ENCODE measurements around the gene BAHD1.
A peak's percentile ranks its signal among the peaks of the same experiment; 100 is the strongest.

Gene BAHD1

DNA sequence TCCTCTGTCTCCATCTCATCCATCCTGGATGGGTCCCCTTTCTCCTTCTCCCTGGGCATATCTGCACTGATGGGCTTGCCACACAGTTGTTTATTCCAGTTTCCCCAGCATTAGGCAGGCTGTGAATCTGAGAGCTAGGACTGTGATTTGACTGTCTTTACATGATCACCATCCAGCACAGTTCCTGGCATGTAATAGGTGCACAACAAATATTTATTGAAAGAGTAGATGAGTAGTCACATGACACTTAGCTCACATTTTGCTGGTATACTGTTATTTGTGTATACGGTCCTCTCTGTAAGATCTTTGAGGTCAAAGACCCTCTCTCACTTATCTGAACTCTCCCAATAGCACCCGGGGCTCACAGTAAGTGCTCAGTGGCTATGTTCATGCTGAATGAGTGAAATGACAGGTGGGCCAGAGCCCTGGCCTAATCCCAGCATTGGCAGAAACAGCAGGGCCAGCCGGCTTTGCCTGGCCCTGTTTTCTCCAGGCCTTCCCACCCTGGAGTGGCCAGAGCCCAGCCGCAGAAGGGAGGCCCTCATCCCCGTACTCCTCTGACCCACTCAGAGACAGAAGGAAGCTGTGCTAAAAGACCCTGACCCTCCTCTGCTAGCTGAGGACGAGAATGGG is 16.2 kb upstream of the BAHD1 start:
- FAIRE-seq, result no peak

DNA sequence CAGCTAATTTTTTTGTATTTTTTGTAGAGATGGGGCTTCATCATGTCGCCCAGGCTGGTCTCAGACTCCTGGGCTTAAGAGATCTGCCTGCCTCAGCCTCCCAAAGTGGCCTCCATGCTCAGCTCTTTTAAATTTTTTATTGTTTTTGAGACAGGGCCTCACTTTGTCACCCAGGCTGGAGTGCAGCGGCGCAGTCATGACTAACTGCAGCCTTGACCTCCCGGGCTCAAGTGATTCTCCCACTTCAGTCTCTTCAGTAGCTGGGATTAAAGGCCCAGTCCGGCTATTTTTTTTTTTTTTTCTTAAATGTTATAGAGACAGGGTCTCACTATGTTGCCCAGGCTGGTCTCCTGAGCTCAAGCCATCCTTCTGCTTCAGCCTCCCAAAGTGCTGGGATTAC is 15.1 kb upstream of the BAHD1 start:
- FAIRE-seq, result no peak

DNA sequence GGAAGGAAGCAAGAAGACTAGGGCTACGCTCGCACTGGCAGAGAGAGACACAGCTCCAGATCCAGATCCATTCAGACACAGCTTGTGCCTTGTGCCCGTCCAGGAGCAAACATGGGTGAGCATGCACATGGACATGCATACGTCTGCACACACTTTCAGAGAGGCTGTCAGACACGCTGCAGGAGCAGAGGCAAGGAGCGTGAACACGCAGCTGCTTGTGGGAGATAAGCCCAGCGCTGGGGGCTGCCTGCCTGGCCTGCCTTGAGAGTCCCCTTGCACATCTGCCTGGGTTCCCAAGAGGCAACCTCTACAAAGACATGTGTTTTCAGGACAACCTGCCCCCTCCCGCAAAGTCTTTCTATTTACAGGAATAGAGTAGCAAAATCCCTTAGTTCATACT is 13.6 kb upstream of the BAHD1 start:
- no peak for FAIRE-seq

DNA sequence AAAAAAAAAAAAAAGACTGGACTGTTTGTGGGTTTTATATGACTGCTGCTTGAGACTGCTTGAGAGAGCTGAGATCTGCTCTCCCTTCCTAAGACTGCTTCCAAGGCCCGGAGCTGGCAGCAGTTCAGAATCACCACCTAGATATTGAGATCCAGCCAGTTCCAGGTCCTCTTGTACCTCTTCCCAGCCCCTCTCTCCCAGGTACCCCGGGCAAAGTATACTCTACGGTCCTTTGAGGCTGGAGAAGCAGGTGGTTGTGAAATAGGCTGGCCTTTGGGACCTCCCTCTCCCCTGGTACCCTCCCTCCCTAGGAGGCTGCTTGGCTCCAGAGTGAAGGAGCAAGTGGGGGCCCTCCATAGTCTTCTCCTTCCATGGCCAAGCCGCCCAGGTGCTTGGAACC is 12.6 kb upstream of the BAHD1 start:
- FAIRE-seq, result no peak

DNA sequence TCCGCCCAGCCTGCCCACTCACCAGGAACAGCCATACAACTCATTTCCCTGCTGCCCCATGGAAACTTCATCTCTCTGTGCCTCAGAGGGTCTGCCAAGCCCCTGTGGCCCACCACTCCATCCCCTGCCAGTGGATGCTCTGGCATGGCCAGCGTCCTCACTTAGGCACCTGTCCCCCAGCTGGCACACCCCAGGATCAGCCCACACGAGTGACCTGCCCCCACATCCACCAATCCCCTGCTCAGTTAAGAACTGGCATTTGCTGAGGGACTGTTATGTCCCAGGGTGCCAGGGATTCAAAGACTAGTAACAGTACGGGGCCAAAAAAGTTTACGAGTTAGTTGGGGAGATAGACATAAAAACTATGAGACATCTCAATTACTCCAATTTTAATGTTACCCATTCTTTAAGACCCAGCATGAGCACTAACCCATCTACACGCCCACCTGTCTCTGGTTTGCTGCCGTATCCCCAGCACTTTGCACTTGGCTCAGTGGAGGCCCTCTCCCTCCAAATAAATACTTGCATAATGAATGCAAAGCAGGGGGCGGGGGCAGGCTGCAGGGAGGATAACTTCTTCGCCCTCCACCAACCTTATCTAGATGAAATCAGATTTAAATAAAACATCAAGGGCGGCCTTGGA is 11.6 kb upstream of the BAHD1 start:
- no peak for FAIRE-seq

DNA sequence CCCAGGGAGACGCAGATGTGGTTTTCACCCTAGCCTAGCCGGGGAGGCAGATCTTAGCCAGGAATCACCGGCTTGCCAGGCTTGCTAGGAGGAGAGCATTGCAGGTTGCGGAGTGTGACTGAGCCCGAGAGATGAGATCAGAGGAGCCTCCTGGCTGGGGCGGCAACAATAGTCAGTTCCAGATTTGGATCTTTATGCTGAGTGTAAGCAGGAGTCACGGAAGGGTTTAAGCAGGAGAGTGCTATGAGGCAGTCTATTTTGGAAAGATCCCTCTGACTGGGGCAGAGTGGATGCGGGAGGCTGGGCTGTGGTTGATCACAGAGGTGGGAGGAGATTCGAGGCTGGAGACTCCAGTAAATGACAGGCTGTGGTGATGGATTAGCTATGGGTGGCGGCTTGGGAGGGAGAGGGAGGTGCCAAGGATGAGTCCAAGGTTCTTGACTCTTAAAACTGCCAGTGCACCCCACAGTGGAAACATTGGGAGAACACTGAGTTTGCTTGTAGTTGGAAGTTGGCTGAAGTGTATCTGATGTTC is 10.4 kb upstream of the BAHD1 start:
- FAIRE-seq, result no peak

DNA sequence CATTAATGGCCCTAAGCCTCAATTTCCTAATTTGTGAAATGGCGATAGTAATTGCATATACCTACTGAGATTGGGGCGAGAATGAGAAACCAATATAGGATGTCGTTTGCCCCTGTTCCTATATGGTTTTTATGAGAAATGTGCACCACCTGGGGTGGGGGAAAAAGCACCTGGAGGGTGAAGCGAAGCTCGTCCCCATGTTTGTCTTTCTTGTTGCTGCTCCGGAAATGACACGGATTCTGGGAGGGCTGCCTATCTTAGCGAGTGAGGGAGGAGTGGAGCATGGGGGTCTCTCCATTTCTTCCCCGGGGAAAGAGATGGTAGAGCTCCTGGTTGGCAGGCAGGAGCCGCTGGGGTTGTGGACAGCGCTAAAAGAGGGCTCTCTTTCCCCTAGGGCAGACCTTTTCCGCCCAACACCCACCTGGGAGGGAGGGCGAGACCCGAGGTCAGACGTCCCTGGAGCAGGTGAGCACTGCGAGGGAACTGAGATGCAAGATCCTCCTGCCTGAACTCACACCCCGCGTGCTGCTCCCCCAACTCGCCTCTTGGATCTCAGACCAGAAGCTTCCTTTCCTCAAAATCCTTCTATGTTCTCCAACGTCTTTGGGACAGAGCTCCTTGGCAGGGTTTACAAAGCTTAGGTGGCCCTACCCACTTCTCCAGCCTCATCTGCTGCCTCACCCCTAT is 5.6 kb upstream of the BAHD1 start:
- FAIRE-seq, result no peak

DNA sequence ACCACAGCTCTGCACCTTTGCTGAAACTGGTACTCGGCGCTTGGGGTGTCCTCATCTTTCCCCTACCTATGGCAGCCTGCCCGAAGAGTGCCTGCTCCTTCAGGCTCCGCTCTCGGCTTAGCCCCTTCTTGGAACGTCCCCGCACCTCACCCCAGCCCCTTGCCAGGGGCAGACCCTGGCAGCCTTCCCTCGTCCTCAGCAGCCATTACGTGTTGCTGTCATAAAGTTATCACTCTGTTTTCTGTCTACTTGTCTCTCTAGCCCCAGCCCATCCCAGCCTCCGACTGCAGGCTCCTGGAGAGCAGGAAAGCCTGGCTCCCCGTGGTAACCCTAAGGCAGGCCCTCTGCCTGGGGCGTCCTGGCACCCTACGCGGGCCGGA is 5.1 kb upstream of the BAHD1 start:
- no peak for FAIRE-seq

DNA sequence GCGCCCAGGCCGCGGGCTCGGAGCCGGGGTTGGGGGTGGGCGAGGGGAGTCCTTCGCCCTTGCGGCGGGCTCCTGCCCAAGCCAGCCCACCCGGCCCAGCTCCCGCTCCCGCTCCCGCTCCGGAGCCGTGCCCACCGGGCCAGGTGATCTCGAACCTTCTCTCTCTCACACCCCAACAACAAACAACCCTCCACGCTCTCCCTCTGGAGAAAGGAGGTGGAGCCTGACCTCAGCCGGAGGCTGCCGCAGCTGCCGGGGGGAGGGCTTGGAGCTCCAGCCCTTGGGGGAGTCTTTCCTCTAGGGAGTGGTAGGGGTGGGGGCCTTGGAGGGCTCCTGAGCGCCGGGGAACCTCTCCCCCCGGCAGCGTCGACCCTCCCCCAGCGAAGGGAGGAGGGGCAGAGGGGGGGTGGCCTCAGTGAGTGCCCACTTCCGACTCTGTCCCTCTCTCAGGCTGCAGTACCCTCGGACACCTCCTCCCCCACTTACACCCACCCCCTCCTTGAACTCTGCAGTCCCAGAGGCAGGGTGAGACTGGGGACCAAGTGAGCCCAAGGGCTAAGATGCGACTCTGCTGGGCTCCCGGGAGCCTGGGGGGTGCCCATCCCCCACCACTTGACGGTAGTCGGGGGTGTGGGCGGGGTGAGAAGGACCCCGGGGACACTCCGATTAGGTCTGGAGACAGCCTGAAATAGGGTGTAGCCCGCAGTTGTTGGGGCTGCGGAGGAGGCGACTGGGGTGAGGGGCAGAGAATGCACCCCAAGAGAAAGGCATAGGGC is 4.4 kb upstream of the BAHD1 start:
- no peak for FAIRE-seq

DNA sequence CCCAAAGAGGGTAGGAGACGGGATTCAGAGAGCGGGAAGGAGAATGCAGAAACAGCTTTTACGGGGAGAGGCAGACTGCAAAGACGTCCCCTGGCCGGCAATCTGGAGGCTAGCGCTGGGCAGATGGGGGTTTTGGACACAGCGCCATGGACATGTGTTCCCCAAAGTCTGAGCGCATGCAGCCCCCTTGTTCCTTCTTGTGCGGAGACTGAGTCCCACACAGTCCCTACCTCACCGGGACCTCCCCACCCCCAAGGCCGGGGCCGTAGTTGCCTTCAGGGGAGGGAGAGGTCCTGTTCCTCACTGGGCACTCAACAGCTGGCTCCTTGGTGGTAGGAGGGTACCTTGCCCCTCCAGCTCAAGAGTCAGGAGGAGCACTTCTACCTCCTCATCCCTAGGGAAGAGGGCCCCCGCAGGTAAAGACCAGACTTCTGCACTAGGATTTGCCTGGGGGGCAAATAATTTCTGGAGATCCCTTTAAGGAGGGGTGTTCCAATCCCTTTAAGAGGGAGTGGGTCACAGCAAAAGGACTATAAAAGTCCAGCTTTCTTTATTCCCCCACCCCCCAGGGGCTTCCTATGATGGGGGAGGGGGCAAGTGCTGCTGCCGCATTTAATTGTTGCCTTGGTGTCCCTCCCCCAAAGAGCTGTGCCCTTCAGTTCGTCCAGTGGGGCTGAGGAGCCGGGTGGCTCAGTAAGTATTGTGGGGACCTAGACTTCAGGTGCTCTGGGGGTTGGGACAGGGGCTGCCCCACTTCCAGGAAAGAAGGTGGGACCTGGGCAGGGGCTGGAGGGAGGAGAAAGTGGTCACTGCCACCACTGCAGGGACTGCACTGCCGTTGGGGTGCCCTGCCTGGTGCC is 3.6 kb upstream of the BAHD1 start:
- peak; percentile 34 for FAIRE-seq

DNA sequence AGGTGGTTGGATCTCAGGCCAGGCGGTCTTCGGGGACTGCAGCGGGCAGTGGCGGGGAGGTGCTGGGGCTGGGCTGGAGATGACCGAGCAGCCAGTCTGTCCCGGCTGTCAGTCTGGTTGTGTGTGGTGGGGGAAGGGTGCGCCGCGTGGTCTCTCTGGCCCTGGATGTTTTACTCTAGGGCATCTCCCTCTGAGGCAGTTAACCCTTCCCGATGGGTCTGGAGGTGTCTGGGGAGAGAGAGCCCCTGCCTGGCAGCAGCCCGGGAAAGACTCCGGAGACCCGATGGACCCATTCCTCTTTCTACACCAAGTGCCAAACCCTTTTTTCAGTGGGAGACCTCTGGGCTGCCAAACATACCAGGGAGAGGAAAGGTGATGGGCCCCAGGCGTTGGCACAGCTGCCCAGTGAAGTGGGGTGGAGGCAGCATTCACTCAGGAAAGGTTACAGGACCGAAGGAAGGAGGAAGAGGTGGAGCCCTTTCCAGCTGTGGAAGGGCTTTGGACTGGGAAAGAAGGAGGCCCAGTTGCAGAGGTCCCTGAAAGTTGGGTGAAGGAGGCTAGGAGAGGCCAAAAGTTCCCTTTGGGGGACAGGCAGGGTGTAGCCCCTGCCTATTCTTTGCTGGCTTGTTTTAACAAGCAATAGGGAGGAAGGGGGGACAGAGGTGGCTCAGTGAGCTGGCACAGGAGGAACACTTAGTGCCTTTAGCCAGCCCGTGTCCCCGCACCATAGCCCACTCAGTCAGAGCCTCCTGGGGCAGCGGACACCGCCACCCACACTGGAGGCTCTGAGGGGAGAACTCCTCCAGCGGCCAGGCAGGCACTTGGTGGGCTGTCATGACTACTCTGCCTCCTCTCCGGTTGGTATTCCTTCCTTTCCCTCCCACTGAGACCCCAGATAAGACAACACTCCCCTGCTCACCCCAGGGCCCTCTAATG is 2.7 kb upstream of the BAHD1 start:
- no peak for FAIRE-seq

DNA sequence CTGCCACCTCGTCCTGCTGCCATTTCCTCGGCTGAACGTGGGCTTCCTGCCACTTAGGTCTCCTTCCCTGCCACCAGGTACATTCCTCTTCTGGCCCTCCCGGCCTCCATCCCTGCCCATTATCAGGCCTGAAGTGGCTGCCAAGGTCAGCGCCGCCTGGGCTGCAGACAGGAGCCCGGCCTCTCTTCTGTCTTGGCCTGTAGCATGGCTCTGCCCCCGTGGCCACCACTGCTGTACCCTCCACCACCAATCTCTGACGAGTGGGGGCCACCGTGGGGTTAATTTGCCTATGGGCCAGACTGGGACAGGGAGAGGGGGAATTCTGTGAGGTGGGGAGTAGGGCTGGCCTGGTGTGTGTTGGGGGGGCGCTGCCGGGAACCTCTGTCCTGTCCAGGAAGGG is 2.0 kb upstream of the BAHD1 start:
- no peak for FAIRE-seq

DNA sequence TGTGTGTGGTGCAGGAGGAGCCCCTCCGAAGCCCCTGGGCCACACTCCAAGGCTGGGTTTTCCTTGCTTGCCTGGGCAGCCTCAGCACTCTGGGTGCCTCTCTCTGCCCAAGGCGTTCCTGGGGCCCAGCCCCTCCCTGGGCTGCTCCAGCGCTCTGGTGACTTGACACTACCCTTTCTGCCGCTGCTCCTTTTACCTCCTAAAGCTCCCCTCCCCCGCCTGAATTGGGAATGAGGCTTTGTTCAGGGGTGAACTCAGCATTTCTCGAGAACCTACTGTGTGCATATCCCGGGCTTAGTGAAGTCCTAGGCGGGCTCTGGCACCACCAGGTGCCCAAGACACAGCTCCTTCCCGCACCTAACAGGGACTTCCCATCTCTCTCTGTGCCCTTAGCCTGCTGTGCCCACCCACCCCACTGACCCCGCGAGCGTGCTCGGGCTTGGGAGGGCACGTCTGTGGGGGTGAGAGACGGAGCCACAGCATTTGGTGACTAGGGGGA is 1.2 kb upstream of the BAHD1 start:
- no peak for FAIRE-seq

DNA sequence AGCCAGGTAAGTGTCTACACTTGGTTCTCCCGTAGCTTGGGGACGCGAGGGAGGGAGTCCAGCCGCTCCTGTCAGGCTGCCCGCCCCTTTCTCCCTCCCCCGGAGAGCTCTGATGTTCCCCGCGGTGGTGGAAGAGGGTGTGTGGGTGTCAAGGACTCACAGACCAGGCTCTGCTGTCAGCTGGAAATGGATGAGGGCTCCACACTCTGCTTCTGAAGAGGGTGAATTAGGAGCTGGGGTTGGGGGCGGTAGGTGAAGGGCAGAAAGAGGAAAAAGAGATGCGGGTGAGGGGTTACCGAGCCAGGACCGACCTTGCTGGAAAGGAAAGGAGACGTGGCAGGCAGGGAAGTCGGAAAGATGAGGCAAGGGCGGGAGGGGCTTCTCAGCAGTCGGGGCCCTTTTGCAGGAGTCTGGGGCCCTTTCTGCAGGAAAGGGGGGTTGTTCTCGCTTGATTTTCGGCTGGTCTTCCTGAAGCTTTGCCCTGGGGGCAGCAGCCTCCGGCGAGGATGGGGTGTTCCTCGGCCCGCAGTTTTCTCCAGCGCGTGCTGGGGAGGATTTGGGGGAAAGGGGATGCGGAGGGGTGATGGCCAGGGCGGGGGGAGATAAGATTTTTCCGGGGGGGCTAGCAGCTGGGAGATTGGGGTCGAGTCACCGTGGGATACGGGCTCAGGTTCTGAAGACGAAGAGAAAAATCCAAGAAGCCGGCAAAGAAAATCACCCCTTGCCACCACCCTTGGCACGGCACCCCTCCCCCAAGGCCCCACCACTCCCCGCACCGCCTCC is 602 bp upstream of the BAHD1 start:
- FAIRE-seq, result no peak

DNA sequence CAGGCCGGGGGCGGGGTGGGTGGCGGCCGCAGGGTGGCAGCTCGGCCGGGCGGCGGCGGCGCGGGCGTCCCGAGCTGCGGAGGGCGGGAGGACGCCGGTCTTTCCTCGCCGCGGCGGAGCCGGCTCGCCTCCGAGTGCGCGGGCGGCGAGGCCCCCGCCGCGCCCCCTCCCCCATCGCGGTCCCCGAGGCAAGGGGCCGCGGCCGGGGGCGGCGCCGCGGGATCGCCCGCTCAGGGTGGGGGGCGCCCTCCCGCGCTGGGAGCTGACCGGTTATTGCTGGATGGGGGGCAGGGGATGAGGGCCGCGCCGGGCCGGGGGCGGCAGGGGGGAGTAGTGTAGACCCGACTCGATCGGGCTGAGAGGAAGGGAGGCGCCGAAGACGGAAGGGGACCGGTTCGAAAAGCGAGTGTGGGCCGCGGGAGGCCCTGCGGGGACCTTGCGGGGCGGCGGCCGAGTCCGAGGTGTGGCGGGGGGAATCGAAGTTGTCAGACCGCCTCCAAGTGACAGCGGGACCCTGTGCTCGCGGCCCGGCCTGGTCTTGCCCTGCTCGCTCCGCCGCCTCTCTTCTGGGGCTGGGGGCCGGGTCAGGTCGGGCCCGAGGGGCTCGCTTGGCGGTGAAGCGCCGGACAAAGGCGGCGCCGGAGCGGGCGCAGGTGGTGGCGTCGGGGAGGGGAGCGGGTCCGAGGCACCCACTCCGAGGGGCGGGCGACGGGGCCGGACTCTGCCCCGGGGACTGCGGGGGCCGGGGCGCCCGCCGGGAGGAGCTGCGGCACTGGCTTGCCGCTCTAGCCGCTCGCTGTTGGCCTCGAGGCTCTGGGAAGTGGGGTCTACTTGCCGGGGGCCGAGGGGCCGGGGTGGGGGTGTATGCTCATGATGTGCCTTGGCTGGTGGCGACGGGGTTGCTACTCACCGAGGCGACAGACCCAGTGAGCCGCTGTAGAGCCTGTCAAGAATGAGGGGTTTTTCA is 1.1 kb downstream of the BAHD1 start:
- no peak for FAIRE-seq

DNA sequence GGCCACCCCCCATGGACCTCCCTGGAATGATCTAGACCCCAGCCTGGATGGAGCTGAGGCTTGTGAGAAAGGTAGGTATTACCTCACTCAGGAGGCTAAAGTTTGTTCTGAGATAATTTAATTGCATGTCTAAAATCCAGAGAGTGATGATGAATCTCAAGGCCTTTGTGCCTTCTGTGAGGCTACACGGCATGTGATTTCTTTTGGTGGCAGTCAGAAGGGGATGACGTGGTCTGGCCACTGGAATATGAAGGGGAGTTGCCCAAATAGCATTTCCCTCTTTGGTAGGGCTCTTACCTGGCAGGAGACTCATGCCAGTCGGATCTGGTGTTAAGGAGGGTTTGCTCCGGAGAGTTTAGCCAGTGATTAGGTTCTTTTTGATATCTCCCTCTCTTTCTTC is 2.5 kb downstream of the BAHD1 start:
- FAIRE-seq, result no peak

DNA sequence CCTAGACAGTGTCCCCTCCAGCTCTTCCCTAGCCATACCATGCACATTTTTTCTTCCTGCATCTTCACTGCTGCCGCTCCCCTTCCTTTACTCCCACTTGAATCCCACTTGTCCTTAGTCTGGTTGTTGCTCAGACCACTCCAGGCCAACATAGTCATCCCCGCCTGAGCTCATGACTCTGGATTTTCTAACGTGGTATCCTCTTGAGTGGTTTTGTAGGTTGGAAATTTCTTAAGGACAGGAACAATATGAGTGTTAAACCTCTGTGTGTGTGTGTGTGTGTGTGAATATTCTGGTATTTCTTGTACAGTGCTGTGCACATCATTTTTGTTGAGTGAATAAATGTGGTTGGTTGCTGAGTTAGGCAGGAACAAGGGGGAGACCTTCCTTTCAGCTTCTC is 3.1 kb downstream of the BAHD1 start:
- FAIRE-seq, result no peak

DNA sequence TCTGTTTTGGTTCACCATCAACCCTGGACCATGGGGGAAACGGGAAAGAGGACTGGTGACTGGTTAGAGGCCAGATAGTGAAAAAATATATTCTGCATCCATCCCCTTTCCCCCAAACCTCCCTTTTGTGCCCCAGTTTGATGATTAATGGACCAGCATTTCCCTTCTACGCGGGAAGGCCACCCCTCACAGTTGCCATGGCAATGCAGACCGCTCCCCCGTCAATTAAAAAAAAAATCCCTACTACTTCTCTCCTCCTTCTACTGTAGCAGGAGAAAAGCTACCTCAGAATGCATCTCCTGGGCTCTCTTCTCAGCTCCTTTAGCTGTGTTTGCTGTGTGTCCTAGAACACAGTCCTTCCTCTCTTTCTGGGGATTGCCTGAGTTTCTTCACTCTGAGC is 4.0 kb downstream of the BAHD1 start:
- no peak for FAIRE-seq

DNA sequence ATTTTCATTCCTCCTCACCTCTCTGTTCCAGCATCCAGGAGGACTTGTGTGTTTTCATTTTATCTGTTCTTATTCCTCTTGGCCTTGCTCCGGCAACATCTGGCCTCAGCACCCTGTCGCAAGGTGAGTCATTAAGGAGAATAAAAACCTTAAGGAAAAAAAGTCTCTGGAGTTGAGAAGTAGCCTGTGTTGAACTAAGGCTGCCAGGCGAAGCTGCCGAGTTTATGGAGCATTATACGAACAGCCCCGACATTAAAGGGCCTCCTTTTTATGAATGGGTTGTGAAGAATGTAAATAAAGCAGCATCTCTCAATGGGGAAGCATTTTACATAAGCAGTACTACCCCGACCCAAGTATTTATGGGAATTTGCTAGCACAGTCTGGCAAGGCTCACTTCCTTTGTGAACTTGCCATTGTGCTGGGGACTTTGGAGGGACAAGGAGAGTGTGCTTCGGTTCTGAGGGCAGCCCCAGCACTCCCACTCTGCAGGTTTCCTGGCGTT is 4.7 kb downstream of the BAHD1 start:
- FAIRE-seq, result no peak
